Measurements from ENCODE around the gene DOK1.
A peak's percentile ranks its signal among the peaks of the same experiment; 100 is the strongest.

DOK1 gene

DNA sequence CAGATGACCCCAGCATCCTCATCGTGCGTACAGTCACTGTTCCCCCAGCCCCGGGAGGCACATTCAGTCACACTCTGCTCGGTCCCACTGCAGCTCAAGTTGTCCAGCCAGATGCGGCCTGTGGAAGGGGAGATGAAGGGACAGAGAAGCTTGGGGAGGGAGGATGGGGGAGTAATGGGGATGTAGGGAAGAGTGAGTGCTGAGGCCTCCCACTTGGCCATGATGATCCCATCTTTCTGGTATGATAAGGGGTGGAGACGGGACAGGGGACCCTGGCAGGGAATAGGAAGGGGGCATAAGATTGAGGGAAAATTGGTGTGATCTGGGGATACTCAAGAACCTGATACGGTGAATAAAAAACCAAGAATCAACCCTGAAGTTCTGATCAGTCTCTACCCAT, 4.3 kb upstream of the DOK1 start:
- no CpG with 5 or more reads among the region's 7 CpGs for WGBS (ENCODE audit: extremely low coverage, insufficient coverage, insufficient read length)
- Histone ChIP-seq H3K18ac (ENCODE audit: low read length) (no peak overlapping the region), H3K9me3 (ENCODE audit: insufficient read depth, low read depth, low read length) (peaks cover 8% of the 10 kb centered on the region), H2BK12ac (ENCODE audit: low read length) (no peak overlapping the region), H3K4me2 (ENCODE audit: low read length) (no peak overlapping the region), H2AK5ac (ENCODE audit: low read length) (no peak overlapping the region), H3K4ac (ENCODE audit: low read depth, low read length) (no peak overlapping the region), H4K8ac (ENCODE audit: low read depth, low read length) (no peak overlapping the region), H2BK120ac (ENCODE audit: insufficient read depth, low read length, poor library complexity) (no peak overlapping the region), H3K9ac (ENCODE audit: low read length) (no peak overlapping the region), H3K27ac (ENCODE audit: low read depth, low read length) (no peak overlapping the region), H3K79me2 (ENCODE audit: control insufficient read depth, insufficient read depth, low read length, poor library complexity) (no peaks in the 10 kb centered on the region), H3K27me3 (ENCODE audit: insufficient read depth, low read length) (peaks cover 37% of the 10 kb centered on the region), H3K36me3 (ENCODE audit: control insufficient read depth in 1 of 2, insufficient read depth in 2 of 2, low read length in 2 of 2) (no peaks in the 10 kb centered on the region), H3K4me3 (ENCODE audit: low read depth, low read length) (no peak overlapping the region), H3K79me1 (ENCODE audit: low read length) (peaks cover 7% of the 10 kb centered on the region), H2BK5ac (ENCODE audit: low read depth, low read length, poor library complexity) (no peak overlapping the region), H3K14ac (ENCODE audit: low read length) (no peak overlapping the region), H4K91ac (ENCODE audit: low read depth, low read length) (no peak overlapping the region), H2AFZ (ENCODE audit: insufficient read depth, low read length, poor library complexity) (no peak overlapping the region), H3K4me1 (ENCODE audit: control insufficient read depth in 1 of 2, insufficient read depth in 2 of 2, low read length in 2 of 2) (peaks cover 12 to 21% of the 10 kb centered on the region in 2 experiments), H4K12ac (ENCODE audit: low read depth, low read length) (no peak overlapping the region), H3K23ac (ENCODE audit: low read length) (no peak overlapping the region)
- no peak for DNase-seq

DNA sequence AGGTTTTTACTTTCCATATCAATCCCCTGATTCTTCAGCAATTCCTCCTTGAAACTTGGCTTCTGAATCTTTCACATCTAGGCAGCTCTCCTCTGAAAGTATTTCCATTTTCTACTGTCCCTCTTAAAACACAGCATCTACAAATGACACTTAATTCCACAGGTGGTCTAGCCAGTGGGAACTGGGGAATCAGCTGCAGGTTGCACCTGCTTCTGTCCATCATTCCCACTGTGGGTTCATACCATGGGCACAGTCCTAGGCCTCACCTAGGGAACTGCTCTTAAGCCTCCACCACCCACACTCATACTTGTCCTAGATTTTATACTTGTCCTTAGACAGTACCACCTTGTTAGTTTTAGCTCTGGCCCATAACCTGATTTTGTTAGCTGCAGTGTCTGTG, 3.0 kb upstream of the DOK1 start:
- Histone ChIP-seq H3K27ac (ENCODE audit: low read depth, low read length) (no peak overlapping the region), H3K4me2 (ENCODE audit: low read length) (no peak overlapping the region), H3K27me3 (ENCODE audit: insufficient read depth, low read length) (peaks cover 43% of the 10 kb centered on the region), H3K36me3 (ENCODE audit: control insufficient read depth in 1 of 2, insufficient read depth in 2 of 2, low read length in 2 of 2) (no peaks in the 10 kb centered on the region), H4K12ac (ENCODE audit: low read depth, low read length) (no peak overlapping the region), H3K18ac (ENCODE audit: low read length) (no peak overlapping the region), H2BK120ac (ENCODE audit: insufficient read depth, low read length, poor library complexity) (no peak overlapping the region), H4K8ac (ENCODE audit: low read depth, low read length) (no peak overlapping the region), H4K91ac (ENCODE audit: low read depth, low read length) (no peak overlapping the region), H3K4me1 (ENCODE audit: control insufficient read depth in 1 of 2, insufficient read depth in 2 of 2, low read length in 2 of 2) (peaks cover 13 to 24% of the 10 kb centered on the region in 2 experiments), H2BK12ac (ENCODE audit: low read length) (no peak overlapping the region), H3K9ac (ENCODE audit: low read length) (no peak overlapping the region), H3K14ac (ENCODE audit: low read length) (no peak overlapping the region), H3K4me3 (ENCODE audit: low read depth, low read length) (no peak overlapping the region), H2BK5ac (ENCODE audit: low read depth, low read length, poor library complexity) (no peak overlapping the region), H3K79me1 (ENCODE audit: low read length) (peaks cover 7% of the 10 kb centered on the region), H3K79me2 (ENCODE audit: control insufficient read depth, insufficient read depth, low read length, poor library complexity) (no peaks in the 10 kb centered on the region), H3K4ac (ENCODE audit: low read depth, low read length) (no peak overlapping the region), H3K23ac (ENCODE audit: low read length) (no peak overlapping the region), H2AFZ (ENCODE audit: insufficient read depth, low read length, poor library complexity) (no peak overlapping the region), H2AK5ac (ENCODE audit: low read length) (no peak overlapping the region), H3K9me3 (ENCODE audit: insufficient read depth, low read depth, low read length) (peaks cover 9% of the 10 kb centered on the region)
- no peak for DNase-seq

DNA sequence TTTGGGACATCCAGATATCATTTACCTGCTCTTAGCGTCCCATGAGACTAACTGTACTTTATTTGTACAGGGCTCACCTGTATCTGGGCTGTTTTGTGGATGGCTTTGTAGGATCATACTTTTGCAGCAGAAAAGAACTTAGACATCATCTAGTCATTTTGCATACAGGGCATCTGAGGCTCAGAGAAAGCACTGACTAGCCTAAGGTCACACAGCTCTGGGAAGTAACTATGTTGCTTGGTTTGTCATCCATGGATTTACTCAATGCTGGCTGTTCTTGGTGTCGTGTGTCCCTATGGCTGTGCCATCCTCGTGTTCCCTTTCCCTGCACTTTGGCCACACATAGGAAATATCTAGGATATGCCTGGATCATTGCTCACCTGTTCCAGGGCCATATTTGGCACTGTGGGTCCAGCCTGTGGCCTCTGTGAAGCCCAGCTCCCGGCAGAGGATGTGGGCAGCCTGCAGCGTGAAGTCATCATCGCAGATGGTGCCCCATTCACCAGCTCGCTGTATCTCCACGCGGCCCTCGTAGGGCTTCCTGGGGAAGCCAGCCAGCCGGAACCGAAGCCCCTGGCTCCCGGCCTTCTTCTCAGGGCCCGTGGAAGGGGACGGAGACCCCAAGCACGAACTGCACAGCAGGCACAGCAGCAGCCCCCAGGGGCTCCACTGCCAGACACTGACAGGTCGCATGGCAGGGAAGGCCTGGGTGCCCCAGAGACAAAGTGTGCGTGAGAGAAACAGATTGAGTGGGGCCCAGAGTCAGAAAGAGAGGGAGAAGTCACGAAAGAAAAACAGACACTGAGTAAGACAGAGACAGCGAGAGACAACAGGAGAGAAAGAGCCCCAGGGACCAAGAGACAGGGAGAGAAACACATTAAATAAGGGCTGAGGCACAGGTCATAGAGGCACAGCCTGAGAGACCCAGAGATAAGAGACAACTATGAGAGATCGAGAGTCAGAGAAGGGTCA, 2.3 kb upstream of the DOK1 start:
- Histone ChIP-seq H3K23ac (ENCODE audit: low read length) (no peak overlapping the region), H3K14ac (ENCODE audit: low read length) (no peak overlapping the region), H3K4me2 (ENCODE audit: low read length) (no peak overlapping the region), H3K4me1 (ENCODE audit: control insufficient read depth in 1 of 2, insufficient read depth in 2 of 2, low read length in 2 of 2) (peaks cover 13 to 24% of the 10 kb centered on the region in 2 experiments), H2BK120ac (ENCODE audit: insufficient read depth, low read length, poor library complexity) (no peak overlapping the region), H3K27me3 (ENCODE audit: insufficient read depth, low read length) (peaks cover 43% of the 10 kb centered on the region), H3K9ac (ENCODE audit: low read length) (no peak overlapping the region), H2AK5ac (ENCODE audit: low read length) (no peak overlapping the region), H3K79me1 (ENCODE audit: low read length) (peaks cover 7% of the 10 kb centered on the region), H4K8ac (ENCODE audit: low read depth, low read length) (no peak overlapping the region), H3K79me2 (ENCODE audit: control insufficient read depth, insufficient read depth, low read length, poor library complexity) (no peaks in the 10 kb centered on the region), H2AFZ (ENCODE audit: insufficient read depth, low read length, poor library complexity) (no peak overlapping the region), H3K36me3 (ENCODE audit: control insufficient read depth in 1 of 2, insufficient read depth in 2 of 2, low read length in 2 of 2) (no peaks in the 10 kb centered on the region), H2BK5ac (ENCODE audit: low read depth, low read length, poor library complexity) (no peak overlapping the region), H3K18ac (ENCODE audit: low read length) (no peak overlapping the region), H4K12ac (ENCODE audit: low read depth, low read length) (no peak overlapping the region), H2BK12ac (ENCODE audit: low read length) (no peak overlapping the region), H3K9me3 (ENCODE audit: insufficient read depth, low read depth, low read length) (peaks cover 12% of the 10 kb centered on the region), H3K4me3 (ENCODE audit: low read depth, low read length) (no peak overlapping the region), H4K91ac (ENCODE audit: low read depth, low read length) (no peak overlapping the region), H3K4ac (ENCODE audit: low read depth, low read length) (no peak overlapping the region), H3K27ac (ENCODE audit: low read depth, low read length) (no peak overlapping the region)
- WGBS (ENCODE audit: extremely low coverage, insufficient coverage, insufficient read length): no CpG with 5 or more reads among the region's 21 CpGs
- no peak for DNase-seq

DNA sequence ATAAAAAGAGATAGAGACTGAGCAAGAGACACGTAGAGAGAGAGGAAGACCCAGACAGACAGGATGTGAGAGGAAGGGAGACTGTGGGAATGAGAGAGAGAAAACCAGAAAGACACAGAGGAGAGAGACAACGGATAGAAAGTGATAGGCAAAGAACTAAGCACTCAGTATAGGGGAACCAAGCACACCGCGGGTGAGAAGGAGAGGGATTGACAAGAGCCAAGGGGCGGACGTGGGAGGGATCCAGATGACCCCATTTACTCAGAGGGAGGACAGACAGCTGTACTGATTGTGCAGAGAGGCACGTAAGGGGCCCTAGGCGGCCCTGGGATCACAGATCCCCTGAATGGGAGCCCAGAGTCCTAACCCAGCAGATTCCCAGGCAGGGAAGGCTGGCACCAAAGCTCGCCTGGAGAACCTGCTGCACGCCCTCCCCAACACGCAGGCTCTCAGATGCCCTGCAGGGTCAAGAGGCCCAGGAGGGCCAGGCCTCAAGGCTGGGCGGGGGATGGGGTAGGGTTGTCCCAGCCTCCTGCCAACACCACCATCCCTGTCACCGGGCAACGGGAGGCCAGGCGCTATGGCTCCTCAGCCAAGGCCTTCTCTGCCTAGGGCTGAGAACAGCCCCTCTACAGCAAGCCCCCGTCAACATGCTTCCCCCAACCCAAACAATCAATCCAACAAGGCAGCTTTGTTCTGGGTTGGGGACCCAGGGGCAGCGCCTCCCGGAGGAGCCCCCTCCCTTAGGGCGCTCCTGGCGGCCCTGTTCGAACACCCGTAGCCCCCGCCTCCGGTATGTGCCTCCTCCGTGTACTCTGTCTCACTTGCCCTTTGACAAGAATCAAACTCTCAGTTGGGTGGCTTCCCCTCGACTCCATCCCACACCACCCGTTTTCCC, 1.4 kb upstream of the DOK1 start:
- H3K4me2 ChIP-seq (ENCODE audit: low read length): peak overlapping the region; percentile 82
- peak overlapping the region; percentile 13 for H2BK12ac ChIP-seq (ENCODE audit: low read length)
- peaks cover 40% of the 10 kb centered on the region for H3K27me3 ChIP-seq (ENCODE audit: insufficient read depth, low read length)
- no peak overlapping the region for H3K14ac ChIP-seq (ENCODE audit: low read length)
- no peak overlapping the region for H2BK5ac ChIP-seq (ENCODE audit: low read depth, low read length, poor library complexity)
- no peak overlapping the region for H3K18ac ChIP-seq (ENCODE audit: low read length)
- no peak overlapping the region for H4K91ac ChIP-seq (ENCODE audit: low read depth, low read length)
- H3K79me2 ChIP-seq (ENCODE audit: control insufficient read depth, insufficient read depth, low read length, poor library complexity): no peaks in the 10 kb centered on the region
- H3K9ac ChIP-seq (ENCODE audit: low read length): peak overlapping the region; percentile 29
- H3K9me3 ChIP-seq (ENCODE audit: insufficient read depth, low read depth, low read length): peaks cover 12% of the 10 kb centered on the region
- H2AFZ ChIP-seq (ENCODE audit: insufficient read depth, low read length, poor library complexity): peak overlapping the region; percentile 17
- peaks cover 13 to 24% of the 10 kb centered on the region in 2 experiments for H3K4me1 ChIP-seq (ENCODE audit: control insufficient read depth in 1 of 2, insufficient read depth in 2 of 2, low read length in 2 of 2)
- no peak overlapping the region for H3K4ac ChIP-seq (ENCODE audit: low read depth, low read length)
- no peaks in the 10 kb centered on the region for H3K36me3 ChIP-seq (ENCODE audit: control insufficient read depth in 1 of 2, insufficient read depth in 2 of 2, low read length in 2 of 2)
- no peak overlapping the region for H4K12ac ChIP-seq (ENCODE audit: low read depth, low read length)
- WGBS (ENCODE audit: extremely low coverage, insufficient coverage, insufficient read length): no CpG with 5 or more reads among the region's 27 CpGs
- H2AK5ac ChIP-seq (ENCODE audit: low read length): no peak overlapping the region
- DNase-seq: no peak
- H3K79me1 ChIP-seq (ENCODE audit: low read length): peaks cover 7% of the 10 kb centered on the region
- no peak overlapping the region for H3K27ac ChIP-seq (ENCODE audit: low read depth, low read length)
- peak overlapping the region; percentile 18 for H4K8ac ChIP-seq (ENCODE audit: low read depth, low read length)
- H3K23ac ChIP-seq (ENCODE audit: low read length): no peak overlapping the region
- no peak overlapping the region for H2BK120ac ChIP-seq (ENCODE audit: insufficient read depth, low read length, poor library complexity)
- H3K4me3 ChIP-seq (ENCODE audit: low read depth, low read length): no peak overlapping the region
